GM12878 (cell line): Measurements from ENCODE around the gene FBXW7. TPM values are rescaled to one million over a fixed set of nuclear protein-coding genes. Genes with fewer than 3 reads are reported as not detected.
A peak's percentile ranks its signal among the peaks of the same experiment; 100 is the strongest.

ENCODE experiments used
- ATAC-seq: fragments of 200-7000 bp; cut with Tn5 transposase; 3 replicates; pipeline ENCODE4 v1.9.1; 2020; ENCODE audit warnings: mild to moderate bottlenecking, moderate library complexity
- BruUV-seq: library from RNA; stranded (reverse); fragments of 400-500 nt; replicated peaks from 2 replicates; lab custom pipeline; 2021; lab: Mats Ljungman, UMichigan
- CTCF ChIA-PET: fragments of 300-600 bp; sonication (Branson Sonifier 250); formaldehyde crosslinking; extraction: SDS; loops from one replicate; lab custom pipeline; 2021; ENCODE audit warnings: inconsistent platforms; lab: Yijun Ruan, JAX
- POLR2A ChIA-PET: fragments of 350-600 bp; formaldehyde crosslinking; extraction: SDS; loops from one replicate; lab custom pipeline; 2021; ENCODE audit warnings: inconsistent platforms; lab: Charles Lee
- RAD21 ChIA-PET: fragments of 300-600 bp; sonication (Branson Sonifier 250); formaldehyde crosslinking; loops from one replicate; lab custom pipeline; 2023; ENCODE audit warnings: antibody characterized with exemption; ENCODE audit not compliant: unreplicated experiment; lab: Charles Lee
- SMC1A ChIA-PET: fragments of 300-600 bp; sonication (Branson Sonifier 250); formaldehyde crosslinking; loops from one replicate; lab custom pipeline; 2023; ENCODE audit not compliant: unreplicated experiment, uncharacterized antibody; lab: Charles Lee
- DNase-seq: peaks from one replicate; pipeline ENCODE4 v3.0.0-alpha.2; 2011; ENCODE audit warnings: low read depth, low spot score
- FAIRE-seq: peaks from 3 replicates; lab custom pipeline; 2011; peaks lifted over from hg19 to GRCh38; lab: Jason Lieb, UNC
- H2AFZ ChIP-seq: 2 replicates; pipeline ENCODE4 v1.6.0; 2011; ENCODE audit warnings: low read depth, low read length, control low read depth; ENCODE audit not compliant: control insufficient read depth
- H3K27ac ChIP-seq: 2 replicates; pipeline ENCODE4 v1.5.1; 2011; ENCODE audit warnings: control low read depth; ENCODE audit not compliant: control insufficient read depth, insufficient read depth
- H3K27me3 ChIP-seq, 2 experiments: replicated peaks in 1 of 2; 2 replicates each; pipeline versions ENCODE4 v1.6.0 to v1.6.1; 2011; ENCODE audit warnings: low read length in 1 of 2; ENCODE audit not compliant: control insufficient read depth in 2 of 2, insufficient read depth in 2 of 2
- H3K36me3 ChIP-seq, 2 experiments: 2 replicates each; pipeline ENCODE4 v1.5.1; 2011; ENCODE audit warnings: low read length in 1 of 2; ENCODE audit not compliant: control insufficient read depth in 2 of 2, insufficient read depth in 2 of 2
- H3K4me1 ChIP-seq: 2 replicates; pipeline ENCODE4 v1.6.1; 2011; ENCODE audit warnings: mild to moderate bottlenecking, low read length, moderate library complexity, mixed read lengths; ENCODE audit not compliant: control insufficient read depth, insufficient read depth
- H3K4me2 ChIP-seq: 2 replicates; pipeline ENCODE4 v1.6.0; 2011; ENCODE audit warnings: control low read depth; ENCODE audit not compliant: control insufficient read depth, insufficient read depth
- H3K4me3 ChIP-seq: fragments of 200-600 bp; sonication (generic); 2 replicates; pipeline ENCODE4 v1.5.1; 2016
- H3K79me2 ChIP-seq: 2 replicates; pipeline ENCODE4 v1.6.0; 2011; ENCODE audit warnings: low read length; ENCODE audit not compliant: control insufficient read depth, insufficient read depth
- H3K9ac ChIP-seq: 2 replicates; pipeline ENCODE4 v1.8.0; 2011; ENCODE audit warnings: low read length, control low read depth, mixed read lengths; ENCODE audit not compliant: control insufficient read depth, insufficient read depth
- H3K9me3 ChIP-seq: replicated peaks from 3 replicates; pipeline ENCODE4 v1.5.1; 2011; ENCODE audit warnings: mild to moderate bottlenecking, low read length; ENCODE audit not compliant: control insufficient read depth, insufficient read depth
- H4K20me1 ChIP-seq: 2 replicates; pipeline ENCODE4 v1.6.0; 2011; ENCODE audit not compliant: control insufficient read depth, insufficient read depth
- ATF2 ChIP-seq: IDR thresholded peaks from 2 replicates; pipeline ENCODE4 v1.6.1; 2012; ENCODE audit warnings: low read length, inconsistent platforms
- CHD2 ChIP-seq: IDR thresholded peaks from 2 replicates; pipeline ENCODE4 v1.6.1; 2011; ENCODE audit warnings: low read depth, low read length, improper control_type of control experiment, borderline replicate concordance
- FOXK2 ChIP-seq: fragments of 450-650 bp; IDR thresholded peaks from 2 replicates; pipeline ENCODE4 v1.6.1; 2017; ENCODE audit warnings: mild to moderate bottlenecking, moderate library complexity
- HDAC6 ChIP-seq: fragments of 200-600 bp; sonication (generic); IDR thresholded peaks from one replicate; pipeline ENCODE4 v1.8.0; 2017; ENCODE audit warnings: antibody characterized with exemption; ENCODE audit not compliant: unreplicated experiment
- IKZF2 ChIP-seq, 2 experiments: fragments of 450-650 bp; IDR thresholded peaks; 2 replicates each; pipeline ENCODE4 v1.6.1; 2017; ENCODE audit warnings: mild to moderate bottlenecking in 2 of 2, moderate library complexity in 2 of 2
- MAX ChIP-seq: IDR thresholded peaks from 2 replicates; pipeline ENCODE4 v1.6.1; 2012; ENCODE audit warnings: low read depth, low read length, improper control_type of control experiment
- MEF2B ChIP-seq: fragments of 450-650 bp; IDR thresholded peaks from 2 replicates; pipeline ENCODE4 v1.6.1; 2018; ENCODE audit warnings: mild to moderate bottlenecking, moderate library complexity; ENCODE audit not compliant: partially characterized antibody, poor library complexity, severe bottlenecking
- MYC ChIP-seq: IDR thresholded peaks from 2 replicates; pipeline ENCODE4 v1.6.1; 2011; ENCODE audit warnings: mild to moderate bottlenecking, low read length, moderate library complexity, inconsistent platforms; ENCODE audit not compliant: insufficient read depth, insufficient replicate concordance, insufficient read length, severe bottlenecking
- NR2F1 ChIP-seq: fragments of 450-650 bp; conservative IDR thresholded peaks from 2 replicates; pipeline ENCODE4 v1.6.1; 2017; ENCODE audit warnings: mild to moderate bottlenecking
- RAD51 ChIP-seq: fragments of 450-650 bp; IDR thresholded peaks from 2 replicates; pipeline ENCODE4 v1.6.1; 2016; ENCODE audit warnings: moderate library complexity, mild to moderate bottlenecking, inconsistent platforms
- SMC3 ChIP-seq: IDR thresholded peaks from 2 replicates; pipeline ENCODE4 v1.6.1; 2011; ENCODE audit warnings: low read length, improper control_type of control experiment, borderline replicate concordance
- TCF12 ChIP-seq: IDR thresholded peaks from 2 replicates; pipeline ENCODE4 v1.6.1; 2011; ENCODE audit warnings: low read depth, mild to moderate bottlenecking, low read length
- TCF7 ChIP-seq: IDR thresholded peaks from 2 replicates; pipeline ENCODE4 v1.6.1; 2014; ENCODE audit warnings: antibody characterized with exemption, borderline replicate concordance
- WGBS: methylation state at CpG from one replicate; pipeline ENCODE4 v1.1.6; 2016; ENCODE audit warnings: low lambda C conversion rate; ENCODE audit not compliant: insufficient replicate concordance, insufficient coverage; ENCODE audit errors: missing lambda C conversion rate; 5-methylcytosine and 5-hydroxymethylcytosine counted together
- in situ Hi-C: fragments of 300-500 bp; cut with MboI; formaldehyde crosslinking; loops from 9 replicates; pipeline ENCODE4 v1.14.3; 2018; ENCODE audit warnings: mixed read lengths
- intact Hi-C: fragments of 100-400 bp; cut with micrococcal nuclease; formaldehyde crosslinking; loops from one replicate; pipeline ENCODE4 v1.14.2; 2022; ENCODE audit not compliant: unreplicated experiment
- polyA plus RNA-seq, 11 experiments: library from polyadenylated mRNA; depleted of rRNA in 4 of 11; unstranded in 6 of 11; stranded (reverse) in 5 of 11; fragments of >200 nt; fragmentation: Nextera tagmentation in 4 of 11; fragmentation: Illumina TruSeq in 1 of 11; extraction: Ambion mirVana in 4 of 11; extraction: Trizol in 1 of 11; gene quantifications; 1 replicate in 1 of 11; 2 replicates in 10 of 11; pipeline versions ENCODE4 v1.2.1 to v1.2.3, GENCODE V29; 2011 to 2016; ENCODE audit warnings: inconsistent platforms in 2 of 11, missing spikeins in 2 of 11, low read depth in 1 of 11
- total RNA-seq, 4 experiments: library from RNA; depleted of rRNA in 3 of 4; stranded (reverse); fragments of >200 nt in 3 of 4; fragmentation: Illumina TruSeq in 1 of 4; extraction: Trizol in 1 of 4; gene quantifications; 2 replicates each; pipeline versions ENCODE4 v1.2.1 to v1.2.3, GENCODE V29; 2013 to 2021
- TF ChIP-seq, protein P1 (sequence below): fragments of 450-650 bp; IDR thresholded peaks from 2 replicates; pipeline ENCODE4 v1.6.1; 2017; ENCODE audit warnings: mild to moderate bottlenecking, low read depth, inconsistent platforms; ENCODE audit not compliant: poor library complexity, severe bottlenecking
- TF ChIP-seq, protein P2 (sequence below): fragments of 450-650 bp; IDR thresholded peaks from 2 replicates; pipeline ENCODE4 v1.6.1; 2016; ENCODE audit warnings: mild to moderate bottlenecking

FBXW7 gene
- total and polyA plus RNA-seq, 10 of the 15 experiments (the other 5 are each of a cell fraction or from before 2014, with no cell fraction given): 35.8 to 118 (median 47.2) TPM

GRCh38 chr4:152536545-152537182 lies 772 bp upstream of the FBXW7 start:
- in situ Hi-C loops: no loop called here
- Histone ChIP-seq H3K4me2 (peak overlapping the region; percentile 98), H3K4me3 (peak overlapping the region; percentile 82), H3K27me3 (no peaks in the 10 kb centered on the region), H3K27ac (peak overlapping the region; percentile 96), H4K20me1 (no peaks in the 10 kb centered on the region), H3K79me2 (peaks cover 90% of the 10 kb centered on the region), H2AFZ (peak overlapping the region; percentile 55), H3K36me3 (no peaks in the 10 kb centered on the region; a peak in 1 of 4 replicates), H3K9me3 (peaks cover 6% of the 10 kb centered on the region; the same call in 1 of the 3 replicates), H3K4me1 (peaks cover 21% of the 10 kb centered on the region), H3K9ac (peak overlapping the region; percentile 85)
- DNase-seq: no peak
- peak; percentile 59 for FAIRE-seq
- 1% methylated on average over 24 of the region's 24 CpGs for WGBS
- RAD21 ChIA-PET: interaction anchor here (0.8 to 11.7 kb wide), 19 partner anchors 11 to 198 kb away, joined by 3 to 224 read pairs (median 5); no protein-coding TSS in a partner anchor
- peak; percentile 41 for ATAC-seq
- CTCF ChIA-PET: interaction anchor here (0.9 to 11.6 kb wide), 14 partner anchors 8 to 199 kb away, joined by 3 to 146 read pairs (median 4); no protein-coding TSS in a partner anchor
- SMC1A ChIA-PET: interaction anchor here (0.8 to 12.6 kb wide), 19 partner anchors 9 to 242 kb away, joined by 3 to 231 read pairs (median 10); no protein-coding TSS in a partner anchor
- POLR2A ChIA-PET: interaction anchor here (0.5 to 11.2 kb wide), 19 partner anchors 9 to 854 kb away, joined by 3 to 228 read pairs (median 6); no protein-coding TSS in a partner anchor
- intact Hi-C loops: loop anchor here (1.0 to 5.0 kb wide), 3 partner anchors 18 to 101 kb away; no protein-coding TSS in a partner anchor
- TSS peak; percentile 77 for BruUV-seq
- TF ChIP-seq HDAC6 (no peak), MAX (peak; percentile 55), FOXK2 (no peak), TCF12 (0 out of 2 replicates have a peak, but pooled peaks have one; percentile 3), RAD51 (peak; percentile 55), MYC (peak; percentile 57), ATF2 (no peak; the same call in 1 of the 2 replicates), MEF2B (peak; percentile 18), SMC3 (0 out of 2 replicates have a peak, but pooled peaks have one; percentile 1), TCF7 (0 out of 2 replicates have a peak, but pooled peaks have one; percentile 51), IKZF2 (IDR thresholded peaks at IDR 0.05) (peak; percentile 40 to 71; a peak in 2 of 4 replicates), CHD2 (0 out of 2 replicates have a peak, but pooled peaks have one; percentile 33), NR2F1 (no peak)
- TF ChIP-seq, protein P1, sequence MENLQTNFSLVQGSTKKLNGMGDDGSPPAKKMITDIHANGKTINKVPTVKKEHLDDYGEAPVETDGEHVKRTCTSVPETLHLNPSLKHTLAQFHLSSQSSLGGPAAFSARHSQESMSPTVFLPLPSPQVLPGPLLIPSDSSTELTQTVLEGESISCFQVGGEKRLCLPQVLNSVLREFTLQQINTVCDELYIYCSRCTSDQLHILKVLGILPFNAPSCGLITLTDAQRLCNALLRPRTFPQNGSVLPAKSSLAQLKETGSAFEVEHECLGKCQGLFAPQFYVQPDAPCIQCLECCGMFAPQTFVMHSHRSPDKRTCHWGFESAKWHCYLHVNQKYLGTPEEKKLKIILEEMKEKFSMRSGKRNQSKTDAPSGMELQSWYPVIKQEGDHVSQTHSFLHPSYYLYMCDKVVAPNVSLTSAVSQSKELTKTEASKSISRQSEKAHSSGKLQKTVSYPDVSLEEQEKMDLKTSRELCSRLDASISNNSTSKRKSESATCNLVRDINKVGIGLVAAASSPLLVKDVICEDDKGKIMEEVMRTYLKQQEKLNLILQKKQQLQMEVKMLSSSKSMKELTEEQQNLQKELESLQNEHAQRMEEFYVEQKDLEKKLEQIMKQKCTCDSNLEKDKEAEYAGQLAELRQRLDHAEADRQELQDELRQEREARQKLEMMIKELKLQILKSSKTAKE: peak; percentile 30
- TF ChIP-seq, protein P2, sequence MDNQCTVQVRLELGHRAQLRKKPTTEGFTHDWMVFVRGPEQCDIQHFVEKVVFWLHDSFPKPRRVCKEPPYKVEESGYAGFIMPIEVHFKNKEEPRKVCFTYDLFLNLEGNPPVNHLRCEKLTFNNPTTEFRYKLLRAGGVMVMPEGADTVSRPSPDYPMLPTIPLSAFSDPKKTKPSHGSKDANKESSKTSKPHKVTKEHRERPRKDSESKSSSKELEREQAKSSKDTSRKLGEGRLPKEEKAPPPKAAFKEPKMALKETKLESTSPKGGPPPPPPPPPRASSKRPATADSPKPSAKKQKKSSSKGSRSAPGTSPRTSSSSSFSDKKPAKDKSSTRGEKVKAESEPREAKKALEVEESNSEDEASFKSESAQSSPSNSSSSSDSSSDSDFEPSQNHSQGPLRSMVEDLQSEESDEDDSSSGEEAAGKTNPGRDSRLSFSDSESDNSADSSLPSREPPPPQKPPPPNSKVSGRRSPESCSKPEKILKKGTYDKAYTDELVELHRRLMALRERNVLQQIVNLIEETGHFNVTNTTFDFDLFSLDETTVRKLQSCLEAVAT: peak; percentile 75; the same call in 1 of the 2 replicates
